HUES64 (cell line): ENCODE results near the gene C5AR2.
"Not testable (repeated sequence)": the region's sequence is repeated elsewhere in the genome, so short reads cannot be mapped to it uniquely, and the experiment has no call there.

ENCODE experiments used
- H3K27ac ChIP-seq: 2 replicates; pipeline ENCODE4 v1.7.0; 2013; ENCODE audit warnings: low read depth, low read length, inconsistent platforms
- H3K27me3 ChIP-seq: 2 replicates; pipeline ENCODE4 v1.6.1; 2013; ENCODE audit warnings: mild to moderate bottlenecking, low read length; ENCODE audit not compliant: insufficient read depth
- H3K36me3 ChIP-seq: 2 replicates; pipeline ENCODE4 v1.6.1; 2013; ENCODE audit warnings: mild to moderate bottlenecking, low read length; ENCODE audit not compliant: insufficient read depth
- H3K4me1 ChIP-seq: 2 replicates; pipeline ENCODE4 v1.6.1; 2013; ENCODE audit warnings: mild to moderate bottlenecking, low read length, moderate library complexity; ENCODE audit not compliant: insufficient read depth
- H3K4me3 ChIP-seq: 2 replicates; pipeline ENCODE4 v1.5.1; 2013; ENCODE audit warnings: mild to moderate bottlenecking, low read length, moderate library complexity
- H3K9ac ChIP-seq: 2 replicates; pipeline ENCODE4 v1.6.1; 2013; ENCODE audit warnings: mild to moderate bottlenecking, low read depth, low read length
- H3K9me3 ChIP-seq: 2 replicates; pipeline ENCODE4 v1.6.1; 2013; ENCODE audit warnings: low read depth, low read length; ENCODE audit not compliant: insufficient read depth
- WGBS: fragments of 150-250, 120-280 bp; methylation state at CpG from one replicate; pipeline ENCODE4 v1.1.7; 2013; ENCODE audit warnings: missing lambda C conversion rate; 5-methylcytosine and 5-hydroxymethylcytosine counted together

Gene C5AR2

DNA sequence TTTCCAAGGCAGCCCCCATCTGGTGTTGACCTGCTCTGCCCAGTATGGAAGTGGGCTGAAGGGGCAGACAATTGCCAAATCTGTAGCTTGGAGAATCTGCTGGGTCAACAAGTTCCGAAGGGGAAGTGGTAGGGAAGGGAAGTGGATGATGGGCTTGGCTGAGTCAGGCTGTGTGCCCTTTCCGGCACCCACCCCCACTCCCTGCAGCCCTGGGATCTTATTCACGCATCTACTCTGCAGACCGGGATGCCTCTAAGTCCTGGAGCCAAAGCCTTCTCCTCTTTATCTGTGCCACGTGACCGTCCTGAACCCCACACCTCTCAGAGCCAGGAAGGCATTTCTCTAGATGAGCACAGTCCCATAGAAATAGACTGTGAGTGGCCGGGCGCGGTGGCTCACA, 7.5 kb upstream of the C5AR2 start:
- Histone ChIP-seq H3K4me1 (no peaks in the 10 kb centered on the region), H3K27me3 (no peaks in the 10 kb centered on the region), H3K27ac (no peak overlapping the region), H3K36me3 (no peaks in the 10 kb centered on the region), H3K9me3 (no peaks in the 10 kb centered on the region), H3K9ac (no peak overlapping the region), H3K4me3 (no peak overlapping the region)
- 72% methylated on average over 9 of the region's 9 CpGs for WGBS

DNA sequence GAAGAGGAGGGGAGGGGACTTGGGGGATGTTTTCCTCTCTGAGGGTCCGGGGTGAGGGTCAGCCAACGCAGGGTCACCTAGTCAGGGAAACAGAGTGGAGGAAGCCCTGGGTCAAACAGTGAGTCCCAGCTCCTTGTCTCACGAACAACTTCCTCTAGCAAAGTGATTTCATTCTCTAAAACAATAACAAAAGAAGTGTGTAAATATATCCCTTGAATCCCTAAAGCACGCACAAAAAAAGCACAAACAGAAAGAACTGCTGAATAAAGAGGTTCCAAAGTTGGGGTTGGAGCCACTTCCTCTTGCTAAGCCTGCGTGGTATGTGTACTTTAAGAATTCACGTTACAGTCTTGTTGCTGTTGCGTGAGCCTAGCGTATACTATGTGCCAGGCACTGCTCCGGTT, 1.5 kb upstream of the C5AR2 start:
- H3K36me3 ChIP-seq: no peaks in the 10 kb centered on the region
- no peaks in the 10 kb centered on the region for H3K4me1 ChIP-seq
- 88% methylated on average over 9 of the region's 9 CpGs for WGBS
- no peak overlapping the region for H3K27ac ChIP-seq
- H3K9ac ChIP-seq: no peak overlapping the region
- no peaks in the 10 kb centered on the region for H3K27me3 ChIP-seq
- H3K4me3 ChIP-seq: no peak overlapping the region
- no peaks in the 10 kb centered on the region for H3K9me3 ChIP-seq

DNA sequence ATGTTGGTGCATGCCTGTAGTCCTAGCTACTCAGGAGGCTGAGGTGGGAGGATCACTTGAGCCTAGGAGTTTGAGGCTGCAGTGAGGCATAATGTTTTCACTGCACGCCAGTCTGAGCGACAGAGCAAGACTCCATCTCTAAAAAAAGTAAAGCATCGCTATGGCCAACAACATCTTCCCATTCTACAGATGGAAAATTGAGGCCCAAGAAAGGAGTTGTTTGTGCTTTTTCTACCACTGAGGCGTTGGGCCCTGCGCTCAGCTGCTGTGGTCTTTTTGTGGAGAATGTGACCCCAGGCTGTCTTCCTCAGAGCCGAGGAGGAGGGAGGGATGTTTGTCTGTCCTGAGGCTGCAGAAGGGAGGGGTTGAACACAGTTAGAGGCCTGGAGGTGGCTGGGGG, 485 bp upstream of the C5AR2 start:
- Histone ChIP-seq H3K4me1 (no peaks in the 10 kb centered on the region), H3K9ac (no peak overlapping the region), H3K36me3 (no peaks in the 10 kb centered on the region), H3K27me3 (no peaks in the 10 kb centered on the region), H3K9me3 (no peaks in the 10 kb centered on the region), H3K27ac (no peak overlapping the region), H3K4me3 (no peak overlapping the region)
- 95% methylated on average over 6 of the region's 6 CpGs for WGBS

DNA sequence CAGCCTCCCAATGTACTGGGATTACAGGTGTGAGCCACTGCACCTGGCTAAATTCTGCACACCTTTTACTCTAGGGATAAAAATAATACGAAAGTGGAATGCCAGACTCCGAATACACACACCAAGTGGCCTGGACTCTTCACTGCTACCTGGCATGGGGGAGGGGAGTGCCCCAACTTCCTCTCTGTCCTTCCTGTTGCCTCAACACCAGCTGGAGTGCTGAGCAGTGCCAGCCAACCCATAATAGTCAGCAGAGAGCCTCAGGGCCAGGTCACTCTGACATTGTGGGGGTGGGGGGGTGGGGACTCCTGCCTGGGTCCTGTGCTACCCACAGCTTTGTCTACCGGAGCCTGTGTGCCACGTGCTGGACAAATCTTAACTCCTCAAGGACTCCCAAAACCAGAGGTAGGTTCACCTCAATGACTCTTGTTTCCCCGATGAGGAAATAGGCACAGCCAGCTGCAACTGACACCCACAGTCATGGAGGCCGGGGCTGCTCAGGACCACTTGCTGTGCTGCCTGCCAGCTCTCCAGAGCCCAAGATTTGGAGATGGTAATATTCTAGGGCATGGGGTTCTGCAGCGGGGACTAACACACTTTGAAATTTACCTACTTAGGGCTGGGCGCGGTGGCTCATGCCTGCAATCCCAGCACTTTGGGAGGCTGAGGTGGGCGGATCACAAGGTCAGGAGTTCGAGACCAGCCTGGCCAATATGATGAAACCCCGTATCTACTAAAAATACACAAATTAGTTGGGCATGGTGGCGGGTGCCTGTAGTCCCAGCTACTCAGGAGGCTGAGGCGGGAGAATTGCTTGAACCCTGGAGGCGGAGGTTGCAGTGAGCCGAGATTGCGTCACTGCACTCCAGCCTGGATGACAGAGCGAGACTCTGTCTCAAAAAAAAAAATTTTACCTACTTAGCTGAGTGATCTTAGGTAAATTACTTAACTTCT, 5.1 kb downstream of the C5AR2 start:
- not testable (repeated sequence) for H3K27ac ChIP-seq, H3K9ac ChIP-seq, H3K36me3 ChIP-seq, H3K4me1 ChIP-seq, H3K9me3 ChIP-seq, H3K4me3 ChIP-seq, H3K27me3 ChIP-seq
- WGBS: 90% methylated on average over 15 of the region's 18 CpGs

GRCh38 chr19:47339196-47339880, 7.4 kb downstream of the C5AR2 start:
- Histone ChIP-seq H3K36me3 (no peaks in the 10 kb centered on the region), H3K9me3 (no peaks in the 10 kb centered on the region), H3K4me1 (no peaks in the 10 kb centered on the region), H3K9ac (no peak overlapping the region), H3K27ac (no peak overlapping the region), H3K4me3 (no peak overlapping the region), H3K27me3 (no peaks in the 10 kb centered on the region)
- 85% methylated on average over 10 of the region's 10 CpGs for WGBS

- H3K9ac ChIP-seq: no peak overlapping the region
- 95% methylated on average over 29 of the region's 29 CpGs for WGBS
These were observed 8.7 kb downstream of the C5AR2 start for GRCh38 chr19:47340477-47341208.

GRCh38 chr19:47341734-47342133, 9.8 kb downstream of the C5AR2 start:
- Histone ChIP-seq H3K4me1 (no peaks in the 10 kb centered on the region), H3K4me3 (no peak overlapping the region), H3K36me3 (no peaks in the 10 kb centered on the region), H3K9ac (no peak overlapping the region), H3K27ac (no peak overlapping the region), H3K9me3 (no peaks in the 10 kb centered on the region), H3K27me3 (no peaks in the 10 kb centered on the region)
- WGBS: 86% methylated on average over 4 of the region's 4 CpGs

More at GRCh38 chr19:47340477-47341208, 8.7 kb downstream of the C5AR2 start:
- H3K9me3 ChIP-seq: no peaks in the 10 kb centered on the region
- no peaks in the 10 kb centered on the region for H3K27me3 ChIP-seq
- no peaks in the 10 kb centered on the region for H3K4me1 ChIP-seq
- H3K4me3 ChIP-seq: no peak overlapping the region
- H3K27ac ChIP-seq: no peak overlapping the region
- H3K36me3 ChIP-seq: no peaks in the 10 kb centered on the region

GRCh38 chr19:47343194-47343802, 11.3 kb downstream of the C5AR2 start:
- H3K9ac ChIP-seq: no peak overlapping the region

GRCh38 chr19:47344425-47344824, 12.4 kb downstream of the C5AR2 start:
- no peaks in the 10 kb centered on the region for H3K27me3 ChIP-seq
- no peak overlapping the region for H3K27ac ChIP-seq
- WGBS: 83% methylated on average over 1 of the region's 1 CpG
- H3K4me3 ChIP-seq: no peak overlapping the region
- H3K36me3 ChIP-seq: no peaks in the 10 kb centered on the region
- H3K4me1 ChIP-seq: no peaks in the 10 kb centered on the region
- H3K9me3 ChIP-seq: no peaks in the 10 kb centered on the region
- no peak overlapping the region for H3K9ac ChIP-seq

More at GRCh38 chr19:47343194-47343802, 11.3 kb downstream of the C5AR2 start:
- H3K27ac ChIP-seq: no peak overlapping the region
- no peaks in the 10 kb centered on the region for H3K4me1 ChIP-seq
- 89% methylated on average over 11 of the region's 11 CpGs for WGBS
- H3K36me3 ChIP-seq: no peaks in the 10 kb centered on the region
- no peaks in the 10 kb centered on the region for H3K9me3 ChIP-seq
- no peaks in the 10 kb centered on the region for H3K27me3 ChIP-seq
- H3K4me3 ChIP-seq: no peak overlapping the region

DNA sequence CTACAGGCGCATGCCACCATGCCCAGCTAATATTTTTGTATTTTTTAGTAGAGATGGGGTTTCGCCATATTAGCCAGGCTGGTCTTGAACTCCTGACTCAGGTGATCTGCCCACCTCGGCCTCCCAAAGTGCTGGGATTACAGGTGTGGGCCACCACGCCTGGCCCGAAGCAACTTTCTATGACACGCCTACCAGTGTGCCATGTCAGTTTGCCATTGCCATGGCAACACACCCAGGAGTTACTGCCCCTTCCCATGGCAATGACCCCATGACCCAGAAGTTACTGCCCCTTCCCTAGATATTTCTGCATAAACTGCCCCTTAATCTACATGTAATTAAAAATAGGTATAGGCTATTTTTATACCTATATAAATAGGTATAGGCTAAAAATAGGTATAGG, 14.0 kb downstream of the C5AR2 start:
- not testable (repeated sequence) for H3K27ac ChIP-seq, H3K9ac ChIP-seq, H3K4me1 ChIP-seq, H3K27me3 ChIP-seq, H3K9me3 ChIP-seq, H3K4me3 ChIP-seq, H3K36me3 ChIP-seq
- 92% methylated on average over 6 of the region's 6 CpGs for WGBS
